ENCODE measurements around the gene PACS2. TPM values are rescaled to one million over a fixed set of nuclear protein-coding genes. Genes with fewer than 3 reads are reported as not detected.
A peak's percentile ranks its signal among the peaks of the same experiment; 100 is the strongest.
"Not testable (repeated sequence)": the region's sequence is repeated elsewhere in the genome, so short reads cannot be mapped to it uniquely, and the experiment has no call there.

PACS2 gene
- 17.1 and 27.3 TPM in 2 replicates for total RNA-seq (2014; rRNA removed; shearing (Covaris generic))

- Histone ChIP-seq H3K36me3 (no peaks in the 10 kb centered on the region), H3K9me3 (replicated peaks) (no peaks in the 10 kb centered on the region), H3K4me3 (peak within 1 kb of the TSS; percentile 52), H3K27me3 (replicated peaks) (no peaks in the 10 kb centered on the region), H3K4me1 (replicated peaks) (peaks cover 17% of the 10 kb centered on the region), H3K27ac (peak within 1 kb of the TSS; percentile 32; the same call in 1 of the 2 replicates)
- DNase-seq (ENCODE audit: low read depth in 1 of 2, low spot score in 2 of 2) = peak; percentile 38 to 57
Measured at GRCh38 chr14:105314287-105315200, at the start of gene PACS2. PACS2 (plus strand) TSS chr14:105314748; CDS start chr14:105314919, 171 bp downstream.

GRCh38 chr14:105267820-105268548, 46.6 kb upstream of the PACS2 start:
- no peak for DNase-seq (ENCODE audit: low read depth in 1 of 2, low spot score in 2 of 2)
- no peaks in the 10 kb centered on the region for H3K4me1 ChIP-seq (replicated peaks)
- no peaks in the 10 kb centered on the region for H3K36me3 ChIP-seq
- no peaks in the 10 kb centered on the region for H3K27me3 ChIP-seq (replicated peaks)
- no peak overlapping the region for H3K27ac ChIP-seq
- H3K4me3 ChIP-seq = no peak overlapping the region
- H3K9me3 ChIP-seq (replicated peaks) = no peaks in the 10 kb centered on the region

GRCh38 chr14:105268736-105269354, 45.7 kb upstream of the PACS2 start:
- Histone ChIP-seq H3K4me3 (no peak overlapping the region), H3K36me3 (no peaks in the 10 kb centered on the region), H3K4me1 (replicated peaks) (no peaks in the 10 kb centered on the region), H3K27me3 (replicated peaks) (no peaks in the 10 kb centered on the region), H3K9me3 (replicated peaks) (no peaks in the 10 kb centered on the region), H3K27ac (no peak overlapping the region)
- no peak for DNase-seq (ENCODE audit: low read depth in 1 of 2, low spot score in 2 of 2)

GRCh38 chr14:105269405-105269804, 45.1 kb upstream of the PACS2 start:
- no peak overlapping the region for H3K27ac ChIP-seq
- H3K4me3 ChIP-seq = no peak overlapping the region
- no peak for DNase-seq (ENCODE audit: low read depth in 1 of 2, low spot score in 2 of 2)

GRCh38 chr14:105271224-105271890, 43.2 kb upstream of the PACS2 start:
- no peak for DNase-seq (ENCODE audit: low read depth in 1 of 2, low spot score in 2 of 2)
- Histone ChIP-seq H3K27ac (no peak overlapping the region), H3K36me3 (no peaks in the 10 kb centered on the region), H3K27me3 (replicated peaks) (no peaks in the 10 kb centered on the region), H3K4me3 (no peak overlapping the region), H3K4me1 (replicated peaks) (no peaks in the 10 kb centered on the region), H3K9me3 (replicated peaks) (no peaks in the 10 kb centered on the region)

More at GRCh38 chr14:105269405-105269804, 45.1 kb upstream of the PACS2 start:
- Histone ChIP-seq H3K27me3 (replicated peaks) (no peaks in the 10 kb centered on the region), H3K4me1 (replicated peaks) (no peaks in the 10 kb centered on the region), H3K9me3 (replicated peaks) (no peaks in the 10 kb centered on the region), H3K36me3 (no peaks in the 10 kb centered on the region)

- Histone ChIP-seq H3K36me3 (no peaks in the 10 kb centered on the region), H3K4me3 (no peak overlapping the region), H3K27me3 (replicated peaks) (no peaks in the 10 kb centered on the region), H3K27ac (no peak overlapping the region), H3K4me1 (replicated peaks) (no peaks in the 10 kb centered on the region), H3K9me3 (replicated peaks) (no peaks in the 10 kb centered on the region)
- no peak for DNase-seq (ENCODE audit: low read depth in 1 of 2, low spot score in 2 of 2)
Measured at GRCh38 chr14:105272623-105273022, 41.9 kb upstream of the PACS2 start.

- Histone ChIP-seq H3K4me1 (replicated peaks) (no peaks in the 10 kb centered on the region), H3K27ac (no peak overlapping the region), H3K27me3 (replicated peaks) (no peaks in the 10 kb centered on the region), H3K9me3 (replicated peaks) (no peaks in the 10 kb centered on the region), H3K4me3 (no peak overlapping the region), H3K36me3 (no peaks in the 10 kb centered on the region)
- no peak for DNase-seq (ENCODE audit: low read depth in 1 of 2, low spot score in 2 of 2)
Measured at GRCh38 chr14:105273062-105273461, 41.5 kb upstream of the PACS2 start.

- DNase-seq (ENCODE audit: low read depth in 1 of 2, low spot score in 2 of 2) = no peak
- Histone ChIP-seq H3K9me3 (replicated peaks) (no peaks in the 10 kb centered on the region), H3K27ac (no peak overlapping the region), H3K27me3 (replicated peaks) (no peaks in the 10 kb centered on the region), H3K36me3 (no peaks in the 10 kb centered on the region), H3K4me1 (replicated peaks) (no peaks in the 10 kb centered on the region), H3K4me3 (no peak overlapping the region)
Measured at GRCh38 chr14:105274637-105275036, 39.9 kb upstream of the PACS2 start.

- no peak overlapping the region for H3K4me3 ChIP-seq
- no peaks in the 10 kb centered on the region for H3K27me3 ChIP-seq (replicated peaks)
- no peak for DNase-seq (ENCODE audit: low read depth in 1 of 2, low spot score in 2 of 2)
- no peaks in the 10 kb centered on the region for H3K36me3 ChIP-seq
- H3K4me1 ChIP-seq (replicated peaks) = no peaks in the 10 kb centered on the region
- no peaks in the 10 kb centered on the region for H3K9me3 ChIP-seq (replicated peaks)
- H3K27ac ChIP-seq = no peak overlapping the region
Measured at GRCh38 chr14:105275267-105275946, 39.1 kb upstream of the PACS2 start.

- not testable (repeated sequence) for H3K36me3 ChIP-seq; H3K27ac ChIP-seq; DNase-seq (ENCODE audit: low read depth in 1 of 2, low spot score in 2 of 2); H3K4me1 ChIP-seq (replicated peaks); H3K4me3 ChIP-seq; H3K27me3 ChIP-seq (replicated peaks); H3K9me3 ChIP-seq (replicated peaks)
Measured at GRCh38 chr14:105277448-105277847, 37.1 kb upstream of the PACS2 start.

GRCh38 chr14:105279642-105280361, 34.7 kb upstream of the PACS2 start:
- DNase-seq (ENCODE audit: low read depth in 1 of 2, low spot score in 2 of 2) = no peak
- Histone ChIP-seq H3K4me3 (no peak overlapping the region), H3K27me3 (replicated peaks) (no peaks in the 10 kb centered on the region)

GRCh38 chr14:105280525-105280924, 34.0 kb upstream of the PACS2 start:
- Histone ChIP-seq H3K27ac (no peak overlapping the region), H3K4me3 (no peak overlapping the region), H3K36me3 (no peaks in the 10 kb centered on the region), H3K4me1 (replicated peaks) (no peaks in the 10 kb centered on the region), H3K9me3 (replicated peaks) (no peaks in the 10 kb centered on the region), H3K27me3 (replicated peaks) (no peaks in the 10 kb centered on the region)
- no peak for DNase-seq (ENCODE audit: low read depth in 1 of 2, low spot score in 2 of 2)

More at GRCh38 chr14:105279642-105280361, 34.7 kb upstream of the PACS2 start:
- H3K36me3 ChIP-seq = no peaks in the 10 kb centered on the region
- H3K27ac ChIP-seq = no peak overlapping the region
- H3K4me1 ChIP-seq (replicated peaks) = no peaks in the 10 kb centered on the region
- no peaks in the 10 kb centered on the region for H3K9me3 ChIP-seq (replicated peaks)
